AML-193 (cell line): ENCODE measurements around the gene E2F3.

Source experiments
- DNase-seq, 2 experiments: peaks; one replicate each; lab custom pipeline; 2025; lab: John Stamatoyannopoulos, UW

Gene E2F3

GRCh38 chr6:20402342-20403069 is 827 bp downstream of the E2F3 start:
- DNase-seq, result peak; percentile 78 to 79

GRCh38 chr6:20403070-20403765 is 1.5 kb downstream of the E2F3 start:
- DNase-seq, result peak; percentile 89

GRCh38 chr6:20403766-20404640 is 2.3 kb downstream of the E2F3 start:
- peak; percentile 55 to 62 for DNase-seq

GRCh38 chr6:20404641-20405032 is 3.0 kb downstream of the E2F3 start:
- DNase-seq, result peak; percentile 82 to 85

GRCh38 chr6:20408851-20409250 is 7.2 kb downstream of the E2F3 start:
- DNase-seq, result no peak

- DNase-seq, result no peak
Observed at GRCh38 chr6:20409427-20409971, 7.8 kb downstream of the E2F3 start.

GRCh38 chr6:20411544-20411943 is 9.9 kb downstream of the E2F3 start:
- DNase-seq, result no peak

GRCh38 chr6:20411953-20412681 is 10.4 kb downstream of the E2F3 start:
- no peak for DNase-seq

GRCh38 chr6:20412682-20413073 is 11.0 kb downstream of the E2F3 start:
- no peak for DNase-seq

GRCh38 chr6:20413826-20414225 is 12.1 kb downstream of the E2F3 start:
- DNase-seq, result no peak

GRCh38 chr6:20414711-20415110 is 13.0 kb downstream of the E2F3 start:
- no peak for DNase-seq

- no peak for DNase-seq
Observed at GRCh38 chr6:20415304-20415703, 13.6 kb downstream of the E2F3 start.

- no peak for DNase-seq
Observed at GRCh38 chr6:20415712-20416454, 14.2 kb downstream of the E2F3 start.

GRCh38 chr6:20416567-20417345 is 15.1 kb downstream of the E2F3 start:
- no peak for DNase-seq

- peak in 1 of 2 experiments; percentile 6 for DNase-seq
Observed at GRCh38 chr6:20417819-20418218, 16.1 kb downstream of the E2F3 start.

- DNase-seq, result no peak
Observed at GRCh38 chr6:20426177-20427082, 24.8 kb downstream of the E2F3 start.

- peak in 1 of 2 experiments; percentile 3 for DNase-seq
Observed at GRCh38 chr6:20427856-20428255, 26.2 kb downstream of the E2F3 start.

GRCh38 chr6:20432692-20433091 is 31.0 kb downstream of the E2F3 start:
- no peak for DNase-seq

GRCh38 chr6:20433321-20433720 is 31.6 kb downstream of the E2F3 start:
- no peak for DNase-seq
